K562 (cell line): Measurements from ENCODE around the gene NDST1. TPM values are rescaled to one million over a fixed set of nuclear protein-coding genes. Genes with fewer than 3 reads are reported as not detected.

Experiments used
- ATAC-seq: fragments of 200-7000 bp; cut with Tn5 transposase; 3 replicates; pipeline ENCODE4 v1.9.1; 2020; ENCODE audit warnings: moderate library complexity
- BruUV-seq: library from RNA; stranded (reverse); fragments of 400-500 nt; replicated peaks from 2 replicates; lab custom pipeline; 2021; lab: Mats Ljungman, UMichigan
- CTCF ChIA-PET: fragments of 300-600 bp; formaldehyde crosslinking; extraction: SDS; loops from one replicate; lab custom pipeline; 2021; ENCODE audit warnings: low intra/inter-chr PET ratio; lab: Yijun Ruan, JAX
- POLR2A ChIA-PET: fragments of 300-600, 350-650 bp; sonication (Branson Sonifier 250); formaldehyde crosslinking; extraction: SDS; loops from one replicate; lab custom pipeline; 2021; ENCODE audit warnings: antibody characterized with exemption, inconsistent platforms; lab: Yijun Ruan, JAX
- DNase-seq, 4 experiments: peaks; one replicate each; pipeline versions ENCODE4 v3.0.0 to v3.0.0-alpha.2; 2011 to 2018; ENCODE audit warnings: low spot score in 3 of 4, mixed read lengths in 3 of 4; ENCODE audit errors: extremely low read depth in 1 of 4
- FAIRE-seq: peaks from 2 replicates; lab custom pipeline; 2011; peaks lifted over from hg19 to GRCh38; lab: Jason Lieb, UNC
- H2AFZ ChIP-seq: 2 replicates; pipeline ENCODE4 v1.6.0; 2011; ENCODE audit warnings: low read depth, low read length, control low read depth, inconsistent platforms
- H3K27ac ChIP-seq: fragments of 200-600 bp; 3 replicates; pipeline ENCODE4 v1.8.0; 2011; ENCODE audit warnings: low read depth, mild to moderate bottlenecking, control low read depth, inconsistent platforms, low read length, moderate library complexity, mixed read lengths; ENCODE audit errors: extremely low read depth
- H3K27me3 ChIP-seq, 2 experiments: fragments of 300-600 bp in 1 of 2; 2 replicates in 1 of 2; 3 replicates in 1 of 2; pipeline versions ENCODE4 v1.6.0 to v1.8.0; 2011; ENCODE audit warnings: inconsistent platforms in 2 of 2, low read length in 2 of 2, mild to moderate bottlenecking in 1 of 2, mixed read lengths in 1 of 2, moderate library complexity in 1 of 2; ENCODE audit not compliant: control insufficient read depth in 2 of 2, insufficient read depth in 2 of 2
- H3K36me3 ChIP-seq: fragments of 300-600 bp; 3 replicates; pipeline ENCODE4 v1.8.0; 2011; ENCODE audit warnings: mild to moderate bottlenecking, low read length, inconsistent platforms; ENCODE audit not compliant: control insufficient read depth, insufficient read depth
- H3K4me1 ChIP-seq, 2 experiments: fragments of 200-600 bp in 1 of 2; replicated peaks in 1 of 2; 2 replicates in 1 of 2; 3 replicates in 1 of 2; pipeline versions ENCODE4 v1.5.1 to v1.8.0; 2011; ENCODE audit warnings: inconsistent platforms in 2 of 2, low read length in 2 of 2, mild to moderate bottlenecking in 1 of 2, mixed read lengths in 1 of 2, moderate library complexity in 1 of 2; ENCODE audit not compliant: control insufficient read depth in 2 of 2, insufficient read depth in 2 of 2
- H3K4me2 ChIP-seq: 2 replicates; pipeline ENCODE4 v1.6.1; 2011; ENCODE audit warnings: low read length, control low read depth, inconsistent platforms, mixed read lengths; ENCODE audit not compliant: insufficient read depth
- H3K4me3 ChIP-seq: fragments of 200-600 bp; sonication (generic), shearing (Covaris generic); 2 replicates; pipeline ENCODE4 v1.5.1; 2016; ENCODE audit warnings: control low read depth, inconsistent platforms
- H3K79me2 ChIP-seq: fragments of 200-600 bp; 3 replicates; pipeline ENCODE4 v1.8.0; 2011; ENCODE audit warnings: low read length, inconsistent platforms; ENCODE audit not compliant: control insufficient read depth, insufficient read depth
- H3K9ac ChIP-seq, 2 experiments: 2 replicates each; pipeline versions ENCODE4 v1.6.0 to v1.6.1; 2011; ENCODE audit warnings: low read depth in 2 of 2, low read length in 2 of 2, control low read depth in 1 of 2, inconsistent platforms in 1 of 2, mild to moderate bottlenecking in 1 of 2, mixed read lengths in 1 of 2; ENCODE audit not compliant: insufficient read depth in 1 of 2
- H3K9me1 ChIP-seq: one replicate; pipeline ENCODE4 v1.6.0; 2011; ENCODE audit warnings: inconsistent platforms, mild to moderate bottlenecking, low read length, moderate library complexity; ENCODE audit not compliant: control insufficient read depth, insufficient read depth
- H3K9me3 ChIP-seq: replicated peaks from 2 replicates; pipeline ENCODE4 v1.5.1; 2011; ENCODE audit warnings: low read depth, low read length, inconsistent platforms; ENCODE audit not compliant: control insufficient read depth, insufficient read depth
- H4K20me1 ChIP-seq: replicated peaks from 2 replicates; pipeline ENCODE4 v1.6.1; 2011; ENCODE audit warnings: low read length, inconsistent platforms, mixed read lengths; ENCODE audit not compliant: control insufficient read depth, insufficient read depth
- CBX2 ChIP-seq: fragments of 200-600 bp; sonication (generic); IDR thresholded peaks from one replicate; pipeline ENCODE4 v1.6.1; 2012; ENCODE audit warnings: mild to moderate bottlenecking, low read length, inconsistent platforms; ENCODE audit not compliant: insufficient read depth, poor library complexity, severe bottlenecking
- GTF2E2 ChIP-seq: fragments of 200-800 bp; sonication (Bioruptor generic); IDR thresholded peaks from 2 replicates; pipeline ENCODE4 v1.6.1; 2016; ENCODE audit warnings: missing genetic modification characterization, missing compliant biosample characterization
- KDM5B ChIP-seq: fragments of 200-600 bp; sonication (generic); IDR thresholded peaks from 2 replicates; pipeline ENCODE4 v1.6.1; 2012; ENCODE audit warnings: low read depth, mild to moderate bottlenecking, moderate library complexity, low read length, control low read depth, inconsistent platforms; ENCODE audit not compliant: insufficient replicate concordance
- SAFB2 ChIP-seq: fragments of 200-400 bp; formaldehyde crosslinking; IDR thresholded peaks from 2 replicates; pipeline ENCODE4 v1.6.1; 2018; ENCODE audit warnings: borderline replicate concordance, low read length, low read depth, moderate library complexity; ENCODE audit not compliant: severe bottlenecking
- ZNF24 ChIP-seq: fragments of 450-650 bp; IDR thresholded peaks from 2 replicates; pipeline ENCODE4 v1.6.1; 2016
- ZNF551 ChIP-seq: fragments of 250-450 bp; sonication (Bioruptor Pico); IDR thresholded peaks from 2 replicates; pipeline ENCODE4 v1.5.0; 2021; ENCODE audit warnings: mild to moderate bottlenecking, moderate library complexity
- in situ Hi-C: fragments of 300-500 bp; cut with MboI; formaldehyde crosslinking; loops from 4 replicates; pipeline ENCODE4 v1.15.0; 2018; ENCODE audit warnings: inconsistent platforms, mixed read lengths
- intact Hi-C: fragments of 100-400 bp; cut with micrococcal nuclease; formaldehyde crosslinking; loops from 2 replicates; pipeline ENCODE4 v1.14.2; 2022
- polyA plus RNA-seq, 8 experiments: library from polyadenylated mRNA; depleted of rRNA in 4 of 8; stranded (reverse) in 5 of 8; unstranded in 3 of 8; fragments of >200 nt; fragmentation: Nextera tagmentation in 2 of 8; fragmentation: Illumina TruSeq in 1 of 8; extraction: Ambion mirVana in 2 of 8; extraction: Trizol in 1 of 8; gene quantifications; 2 replicates each; pipeline versions ENCODE4 v1.2.1 to v1.2.3, GENCODE V29; 2011 to 2014; ENCODE audit warnings: inconsistent platforms in 1 of 8, missing spikeins in 1 of 8
- total RNA-seq, 7 experiments: library from RNA; depleted of rRNA in 6 of 7; stranded (reverse); fragments of >200 nt in 6 of 7; fragmentation: Illumina TruSeq in 2 of 7; extraction: Trizol in 2 of 7; gene quantifications; 2 replicates each; pipeline versions ENCODE4 v1.2.1 to v1.2.3, GENCODE V29; 2011 to 2021; ENCODE audit warnings: low replicate concordance in 1 of 7
- TF ChIP-seq, protein P1 (sequence below): fragments of 450-650 bp; IDR thresholded peaks from 2 replicates; pipeline ENCODE4 v1.6.1; 2016; ENCODE audit warnings: low read depth
- TF ChIP-seq, protein P2 (sequence below), 2 experiments: IDR thresholded peaks; 2 replicates each; pipeline ENCODE4 v1.6.1; 2012; ENCODE audit warnings: improper control_type of control experiment in 2 of 2, low read depth in 2 of 2, low read length in 2 of 2, borderline replicate concordance in 1 of 2
- TF ChIP-seq, protein P3 (sequence below): sonication (generic); formaldehyde crosslinking; IDR thresholded peaks from 2 replicates; pipeline ENCODE4 v1.8.0; 2022; ENCODE audit warnings: mild to moderate bottlenecking, missing genetic modification reagents
- TF ChIP-seq, protein P4 (sequence below): sonication (generic); formaldehyde crosslinking; IDR thresholded peaks from 2 replicates; pipeline ENCODE4 v1.5.0; 2020; ENCODE audit warnings: missing genetic modification reagents

The NDST1 gene
- total and polyA plus RNA-seq, 9 of the 15 experiments (the other 6 are each of a cell fraction or from before 2014, with no cell fraction given) = 0.38 to 47.9 (median 9.9) TPM

DNA sequence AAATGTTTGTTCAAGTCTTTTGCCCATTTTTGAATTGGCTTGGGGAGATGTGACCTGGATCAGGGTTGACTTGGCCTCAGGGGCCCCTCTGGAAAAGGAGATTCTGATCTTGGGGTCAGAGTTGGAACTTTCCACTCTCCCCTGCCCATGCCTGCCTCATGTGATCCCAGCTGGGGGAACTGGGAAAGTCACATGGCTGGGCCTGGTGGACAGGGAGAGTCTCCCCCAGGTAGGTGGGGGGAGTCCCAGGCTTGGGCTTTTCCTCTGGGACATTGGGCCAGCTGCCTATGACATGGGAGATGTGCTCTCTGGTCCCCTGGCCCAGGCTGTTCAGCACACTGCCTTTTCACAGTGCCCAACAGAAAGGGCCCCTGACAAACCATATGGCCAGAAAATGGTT is 60.7 kb downstream of the NDST1 start:
- intact Hi-C loops = loop anchor here (10.0 kb wide), 2 partner anchors 416 to 596 kb away; no protein-coding TSS in a partner anchor
- no TSS peak for BruUV-seq
- TF ChIP-seq GTF2E2 (tag) = no peak
- no peak for TF ChIP-seq KDM5B
- TF ChIP-seq ZNF24 = no peak
- TF ChIP-seq ZNF551 (CRISPR knock-in tag) = no peak
- TF ChIP-seq SAFB2 = no peak
- TF ChIP-seq, protein P1, sequence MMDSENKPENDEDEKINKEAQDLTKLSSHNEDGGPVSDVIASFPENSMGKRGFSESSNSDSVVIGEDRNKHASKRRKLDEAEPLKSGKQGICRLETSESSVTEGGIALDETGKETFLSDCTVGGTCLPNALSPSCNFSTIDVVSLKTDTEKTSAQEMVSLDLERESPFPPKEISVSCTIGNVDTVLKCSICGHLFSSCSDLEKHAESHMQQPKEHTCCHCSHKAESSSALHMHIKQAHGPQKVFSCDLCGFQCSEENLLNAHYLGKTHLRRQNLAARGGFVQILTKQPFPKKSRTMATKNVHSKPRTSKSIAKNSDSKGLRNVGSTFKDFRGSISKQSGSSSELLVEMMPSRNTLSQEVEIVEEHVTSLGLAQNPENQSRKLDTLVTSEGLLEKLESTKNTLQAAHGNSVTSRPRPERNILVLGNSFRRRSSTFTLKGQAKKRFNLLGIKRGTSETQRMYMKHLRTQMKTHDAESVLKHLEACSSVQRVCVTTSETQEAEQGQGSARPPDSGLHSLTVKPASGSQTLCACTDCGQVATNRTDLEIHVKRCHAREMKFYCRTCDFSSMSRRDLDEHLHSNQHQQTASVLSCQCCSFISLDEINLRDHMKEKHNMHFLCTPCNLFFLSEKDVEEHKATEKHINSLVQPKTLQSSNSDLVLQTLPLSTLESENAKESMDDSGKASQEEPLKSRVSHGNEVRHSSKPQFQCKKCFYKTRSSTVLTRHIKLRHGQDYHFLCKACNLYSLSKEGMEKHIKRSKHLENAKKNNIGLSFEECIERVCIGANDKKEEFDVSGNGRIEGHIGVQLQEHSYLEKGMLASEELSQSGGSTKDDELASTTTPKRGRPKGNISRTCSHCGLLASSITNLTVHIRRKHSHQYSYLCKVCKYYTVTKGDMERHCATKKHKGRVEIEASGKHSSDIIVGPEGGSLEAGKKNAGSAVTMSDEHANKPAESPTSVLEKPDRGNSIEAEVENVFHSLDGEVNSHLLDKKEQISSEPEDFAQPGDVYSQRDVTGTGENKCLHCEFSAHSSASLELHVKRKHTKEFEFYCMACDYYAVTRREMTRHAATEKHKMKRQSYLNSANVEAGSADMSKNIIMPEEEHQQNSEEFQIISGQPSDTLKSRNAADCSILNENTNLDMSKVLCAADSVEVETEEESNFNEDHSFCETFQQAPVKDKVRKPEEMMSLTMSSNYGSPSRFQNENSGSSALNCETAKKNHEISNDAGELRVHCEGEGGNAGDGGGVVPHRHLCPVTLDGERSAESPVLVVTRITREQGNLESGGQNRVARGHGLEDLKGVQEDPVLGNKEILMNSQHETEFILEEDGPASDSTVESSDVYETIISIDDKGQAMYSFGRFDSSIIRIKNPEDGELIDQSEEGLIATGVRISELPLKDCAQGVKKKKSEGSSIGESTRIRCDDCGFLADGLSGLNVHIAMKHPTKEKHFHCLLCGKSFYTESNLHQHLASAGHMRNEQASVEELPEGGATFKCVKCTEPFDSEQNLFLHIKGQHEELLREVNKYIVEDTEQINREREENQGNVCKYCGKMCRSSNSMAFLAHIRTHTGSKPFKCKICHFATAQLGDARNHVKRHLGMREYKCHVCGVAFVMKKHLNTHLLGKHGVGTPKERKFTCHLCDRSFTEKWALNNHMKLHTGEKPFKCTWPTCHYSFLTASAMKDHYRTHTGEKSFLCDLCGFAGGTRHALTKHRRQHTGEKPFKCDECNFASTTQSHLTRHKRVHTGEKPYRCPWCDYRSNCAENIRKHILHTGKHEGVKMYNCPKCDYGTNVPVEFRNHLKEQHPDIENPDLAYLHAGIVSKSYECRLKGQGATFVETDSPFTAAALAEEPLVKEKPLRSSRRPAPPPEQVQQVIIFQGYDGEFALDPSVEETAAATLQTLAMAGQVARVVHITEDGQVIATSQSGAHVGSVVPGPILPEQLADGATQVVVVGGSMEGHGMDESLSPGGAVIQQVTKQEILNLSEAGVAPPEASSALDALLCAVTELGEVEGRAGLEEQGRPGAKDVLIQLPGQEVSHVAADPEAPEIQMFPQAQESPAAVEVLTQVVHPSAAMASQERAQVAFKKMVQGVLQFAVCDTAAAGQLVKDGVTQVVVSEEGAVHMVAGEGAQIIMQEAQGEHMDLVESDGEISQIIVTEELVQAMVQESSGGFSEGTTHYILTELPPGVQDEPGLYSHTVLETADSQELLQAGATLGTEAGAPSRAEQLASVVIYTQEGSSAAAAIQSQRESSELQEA = no peak
- TF ChIP-seq, protein P2, sequence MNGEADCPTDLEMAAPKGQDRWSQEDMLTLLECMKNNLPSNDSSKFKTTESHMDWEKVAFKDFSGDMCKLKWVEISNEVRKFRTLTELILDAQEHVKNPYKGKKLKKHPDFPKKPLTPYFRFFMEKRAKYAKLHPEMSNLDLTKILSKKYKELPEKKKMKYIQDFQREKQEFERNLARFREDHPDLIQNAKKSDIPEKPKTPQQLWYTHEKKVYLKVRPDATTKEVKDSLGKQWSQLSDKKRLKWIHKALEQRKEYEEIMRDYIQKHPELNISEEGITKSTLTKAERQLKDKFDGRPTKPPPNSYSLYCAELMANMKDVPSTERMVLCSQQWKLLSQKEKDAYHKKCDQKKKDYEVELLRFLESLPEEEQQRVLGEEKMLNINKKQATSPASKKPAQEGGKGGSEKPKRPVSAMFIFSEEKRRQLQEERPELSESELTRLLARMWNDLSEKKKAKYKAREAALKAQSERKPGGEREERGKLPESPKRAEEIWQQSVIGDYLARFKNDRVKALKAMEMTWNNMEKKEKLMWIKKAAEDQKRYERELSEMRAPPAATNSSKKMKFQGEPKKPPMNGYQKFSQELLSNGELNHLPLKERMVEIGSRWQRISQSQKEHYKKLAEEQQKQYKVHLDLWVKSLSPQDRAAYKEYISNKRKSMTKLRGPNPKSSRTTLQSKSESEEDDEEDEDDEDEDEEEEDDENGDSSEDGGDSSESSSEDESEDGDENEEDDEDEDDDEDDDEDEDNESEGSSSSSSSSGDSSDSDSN (IDR thresholded peaks at IDR 0.05; ENCODE audit: borderline replicate concordance in 1 of 2, low read depth in 2 of 2, low read length in 2 of 2) = no peak
- TF ChIP-seq, protein P3, sequence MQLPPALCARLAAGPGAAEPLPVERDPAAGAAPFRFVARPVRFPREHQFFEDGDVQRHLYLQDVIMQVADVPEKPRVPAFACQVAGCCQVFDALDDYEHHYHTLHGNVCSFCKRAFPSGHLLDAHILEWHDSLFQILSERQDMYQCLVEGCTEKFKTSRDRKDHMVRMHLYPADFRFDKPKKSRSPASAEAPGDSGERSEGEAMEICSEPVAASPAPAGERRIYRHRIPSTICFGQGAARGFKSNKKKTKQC = no peak
- TF ChIP-seq CBX2 = no peak
- TF ChIP-seq, protein P4, sequence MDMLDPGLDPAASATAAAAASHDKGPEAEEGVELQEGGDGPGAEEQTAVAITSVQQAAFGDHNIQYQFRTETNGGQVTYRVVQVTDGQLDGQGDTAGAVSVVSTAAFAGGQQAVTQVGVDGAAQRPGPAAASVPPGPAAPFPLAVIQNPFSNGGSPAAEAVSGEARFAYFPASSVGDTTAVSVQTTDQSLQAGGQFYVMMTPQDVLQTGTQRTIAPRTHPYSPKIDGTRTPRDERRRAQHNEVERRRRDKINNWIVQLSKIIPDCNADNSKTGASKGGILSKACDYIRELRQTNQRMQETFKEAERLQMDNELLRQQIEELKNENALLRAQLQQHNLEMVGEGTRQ (CRISPR knock-in tag) = no peak

More for the DNA sequence above, 60.7 kb downstream of the NDST1 start:
- no peaks in the 10 kb centered on the region for H3K36me3 ChIP-seq
- ATAC-seq = no peak
- no peaks in the 10 kb centered on the region for H4K20me1 ChIP-seq
- H3K9me3 ChIP-seq = no peaks in the 10 kb centered on the region
- H3K27ac ChIP-seq = no peak overlapping the region
- no peaks in the 10 kb centered on the region for H3K9me1 ChIP-seq
- H3K9ac ChIP-seq = no peak overlapping the region
- CTCF ChIA-PET = interaction anchor here (1.2 kb wide), 1 partner anchor 88 kb away, joined by 3 read pairs; no protein-coding TSS in a partner anchor
- no peak overlapping the region for H2AFZ ChIP-seq
- no peak overlapping the region for H3K4me3 ChIP-seq
- H3K27me3 ChIP-seq = peaks cover 0 to 11% of the 10 kb centered on the region in 2 experiments; a peak in 2 of 5 replicates
- no peak overlapping the region for H3K4me2 ChIP-seq
- DNase-seq = no peak
- H3K4me1 ChIP-seq = no peaks in the 10 kb centered on the region
- POLR2A ChIA-PET = no interaction called here
- no peak for FAIRE-seq
- H3K79me2 ChIP-seq = no peaks in the 10 kb centered on the region
- in situ Hi-C loops = no loop called here
